HepG2 (cell line): ENCODE results near the gene WWTR1. TPM values are rescaled to one million over a fixed set of nuclear protein-coding genes. Genes with fewer than 3 reads are reported as not detected.

ENCODE experiments used
- ATAC-seq: fragments of 200-7000 bp; cut with Tn5 transposase; 3 replicates; pipeline ENCODE4 v1.9.1; 2020; ENCODE audit warnings: mild to moderate bottlenecking, moderate library complexity
- BruUV-seq: library from RNA; stranded (reverse); fragments of 400-500 nt; replicated peaks from 2 replicates; lab custom pipeline; 2021; lab: Mats Ljungman, UMichigan
- CTCF ChIA-PET: fragments of 300-600 bp; formaldehyde crosslinking; extraction: SDS; loops from one replicate; lab custom pipeline; 2021; ENCODE audit warnings: low total read pairs, inconsistent platforms, low intra/inter-chr PET ratio; lab: Yijun Ruan, JAX
- POLR2A ChIA-PET: fragments of 350-600 bp; sonication (Branson Sonifier 250); formaldehyde crosslinking; loops from one replicate; lab custom pipeline; 2020; ENCODE audit warnings: antibody characterized with exemption, inconsistent platforms; lab: Yijun Ruan, JAX
- DNase-seq: peaks from one replicate; pipeline ENCODE4 v3.0.0-alpha.2; 2015; ENCODE audit warnings: low spot score
- FAIRE-seq: peaks from 3 replicates; lab custom pipeline; 2011; peaks lifted over from hg19 to GRCh38; lab: Jason Lieb, UNC
- H2AFZ ChIP-seq: one replicate; pipeline ENCODE4 v1.6.1; 2011; ENCODE audit warnings: low read length, inconsistent platforms
- H3K27ac ChIP-seq: fragments of 300-600 bp; 3 replicates; pipeline ENCODE4 v1.8.0; 2011; ENCODE audit warnings: mixed run types, mild to moderate bottlenecking, mixed read lengths, low read length, inconsistent platforms; ENCODE audit not compliant: insufficient read depth; ENCODE audit errors: extremely low read length
- H3K27me3 ChIP-seq, 2 experiments: fragments of 200-600 bp in 1 of 2; 2 replicates in 1 of 2; 3 replicates in 1 of 2; pipeline versions ENCODE4 v1.6.0 to v1.8.0; 2011; ENCODE audit warnings: low read length in 2 of 2, mild to moderate bottlenecking in 2 of 2, moderate library complexity in 2 of 2, inconsistent platforms in 1 of 2; ENCODE audit not compliant: insufficient read depth in 2 of 2, control insufficient read depth in 1 of 2
- H3K36me3 ChIP-seq, 2 experiments: fragments of 200-600 bp in 1 of 2; replicated peaks in 1 of 2; 2 replicates in 1 of 2; 3 replicates in 1 of 2; pipeline versions ENCODE4 v1.5.1 to v1.8.0; 2011; ENCODE audit warnings: low read length in 2 of 2, inconsistent platforms in 1 of 2; ENCODE audit not compliant: insufficient read depth in 2 of 2, control insufficient read depth in 1 of 2
- H3K4me1 ChIP-seq: 2 replicates; pipeline ENCODE4 v1.5.1; 2012; ENCODE audit warnings: low read length, inconsistent platforms; ENCODE audit not compliant: insufficient read depth
- H3K4me2 ChIP-seq: 2 replicates; pipeline ENCODE4 v1.6.0; 2011; ENCODE audit warnings: low read depth, low read length, inconsistent platforms
- H3K4me3 ChIP-seq, 3 experiments: fragments of 200-600 bp in 1 of 3; sonication (generic), shearing (Covaris generic) in 1 of 3; replicated peaks in 1 of 3; 2 replicates each; pipeline ENCODE4 v1.5.1; 2011 to 2016; ENCODE audit warnings: low read length in 3 of 3, inconsistent platforms in 2 of 3, low read depth in 2 of 3, mild to moderate bottlenecking in 2 of 3, control low read depth in 1 of 3, mixed read lengths in 1 of 3; ENCODE audit not compliant: insufficient read depth in 1 of 3
- H3K79me2 ChIP-seq: one replicate; pipeline ENCODE4 v1.6.1; 2011; ENCODE audit warnings: low read length, inconsistent platforms; ENCODE audit not compliant: insufficient read depth
- H3K9ac ChIP-seq: 2 replicates; pipeline ENCODE4 v1.6.0; 2011; ENCODE audit warnings: mild to moderate bottlenecking, low read depth, low read length, inconsistent platforms; ENCODE audit not compliant: insufficient read depth
- H3K9me3 ChIP-seq: 2 replicates; pipeline ENCODE4 v1.5.1; 2012; ENCODE audit warnings: mild to moderate bottlenecking, low read length
- H4K20me1 ChIP-seq: 2 replicates; pipeline ENCODE4 v1.6.0; 2011; ENCODE audit warnings: inconsistent platforms, mild to moderate bottlenecking, low read length, moderate library complexity; ENCODE audit not compliant: insufficient read depth
- CBX1 ChIP-seq: IDR thresholded peaks from one replicate; pipeline ENCODE4 v1.6.1; 2016; ENCODE audit warnings: antibody characterized with exemption, low read depth
- CENPBD1 ChIP-seq: sonication (generic); formaldehyde crosslinking; IDR thresholded peaks from 2 replicates; pipeline ENCODE4 v1.8.0; 2022; ENCODE audit warnings: missing genetic modification reagents, low read depth, mild to moderate bottlenecking, borderline replicate concordance
- DBP ChIP-seq: sonication (generic); formaldehyde crosslinking; IDR thresholded peaks from 2 replicates; pipeline ENCODE4 v1.4.0; 2020; ENCODE audit warnings: missing genetic modification reagents; ENCODE audit errors: not compliant biosample characterization
- E2F2 ChIP-seq: sonication (generic); formaldehyde crosslinking; IDR thresholded peaks from 2 replicates; pipeline ENCODE4 v1.4.0; 2020; ENCODE audit warnings: missing genetic modification reagents, borderline replicate concordance
- ERF ChIP-seq: IDR thresholded peaks from 2 replicates; pipeline ENCODE4 v1.6.1; 2018; ENCODE audit warnings: missing biosample characterization, missing genetic modification reagents
- ETV6 ChIP-seq: sonication (generic); formaldehyde crosslinking; conservative IDR thresholded peaks from 2 replicates; pipeline ENCODE4 v1.4.0; 2020; ENCODE audit warnings: missing genetic modification reagents
- GABPA ChIP-seq, 2 experiments: IDR thresholded peaks; 2 replicates each; pipeline ENCODE4 v1.6.1; 2011 to 2016; ENCODE audit warnings: low read depth in 2 of 2, low read length in 1 of 2, missing biosample characterization in 1 of 2, missing genetic modification characterization in 1 of 2
- ISL2 ChIP-seq: sonication (generic); formaldehyde crosslinking; IDR thresholded peaks from 2 replicates; pipeline ENCODE4 v1.5.0; 2020; ENCODE audit warnings: missing genetic modification reagents
- KDM1A ChIP-seq: IDR thresholded peaks from 2 replicates; pipeline ENCODE4 v1.6.1; 2016; ENCODE audit warnings: missing compliant biosample characterization
- MTERF4 ChIP-seq: sonication (generic); formaldehyde crosslinking; IDR thresholded peaks from 2 replicates; pipeline ENCODE4 v1.8.0; 2023; ENCODE audit warnings: mild to moderate bottlenecking, missing genetic modification reagents
- NAIF1 ChIP-seq: sonication (generic); formaldehyde crosslinking; IDR thresholded peaks from 2 replicates; pipeline ENCODE4 v1.5.0; 2020; ENCODE audit warnings: mild to moderate bottlenecking, missing genetic modification reagents, borderline replicate concordance
- NR2F2 ChIP-seq: IDR thresholded peaks from 2 replicates; pipeline ENCODE4 v1.6.1; 2012; ENCODE audit warnings: low read depth, inconsistent platforms, borderline replicate concordance
- PCBP2 ChIP-seq: fragments of 200-400 bp; formaldehyde crosslinking; optimal IDR thresholded peaks from 2 replicates; pipeline ENCODE3; 2018; ENCODE audit warnings: low read length, low read depth; ENCODE audit not compliant: poor library complexity, severe bottlenecking
- TCF12 ChIP-seq, 2 experiments: fragments of 450-650 bp in 1 of 2; sonication (generic) in 1 of 2; formaldehyde crosslinking in 1 of 2; IDR thresholded peaks; 2 replicates each; pipeline versions ENCODE4 v1.6.1 to v1.8.0; 2017 to 2022; ENCODE audit warnings: antibody characterized with exemption in 1 of 2, mild to moderate bottlenecking in 1 of 2, missing genetic modification reagents in 1 of 2, moderate library complexity in 1 of 2
- ZNF382 ChIP-seq: sonication (generic); formaldehyde crosslinking; IDR thresholded peaks from 2 replicates; pipeline ENCODE4 v1.5.0; 2020; ENCODE audit warnings: missing genetic modification reagents, mild to moderate bottlenecking, borderline replicate concordance
- ZNF556 ChIP-seq: sonication (generic); formaldehyde crosslinking; IDR thresholded peaks from 2 replicates; pipeline ENCODE4 v1.4.0; 2020; ENCODE audit warnings: mild to moderate bottlenecking, missing genetic modification reagents, borderline replicate concordance
- ZNF609 ChIP-seq: sonication (generic); formaldehyde crosslinking; IDR thresholded peaks from 2 replicates; pipeline ENCODE4 v1.4.0; 2020; ENCODE audit warnings: mild to moderate bottlenecking, missing genetic modification reagents, borderline replicate concordance
- WGBS: methylation state at CpG from one replicate; pipeline ENCODE4 v1.1.6; 2017; ENCODE audit warnings: low lambda C conversion rate; 5-methylcytosine and 5-hydroxymethylcytosine counted together
- in situ Hi-C: cut with HindIII; loops from 2 replicates; pipeline ENCODE4 v1.10.0; 2017; ENCODE audit warnings: low pct_unique_long_range_greater_than_20kb; ENCODE audit not compliant: extremely low pct_ligation_motif_present
- intact Hi-C: fragments of 100-400 bp; cut with micrococcal nuclease; formaldehyde crosslinking; loops from one replicate; pipeline ENCODE4 v1.10.0; 2022; ENCODE audit not compliant: unreplicated experiment
- polyA plus RNA-seq, 8 experiments: library from polyadenylated mRNA; depleted of rRNA in 3 of 8; stranded (reverse) in 7 of 8; unstranded in 1 of 8; fragments of >200 nt; fragmentation: Illumina TruSeq in 4 of 8; extraction: Trizol in 4 of 8; gene quantifications; 2 replicates each; pipeline versions ENCODE4 v1.2.1 to v1.2.3, GENCODE V29; 2011 to 2016; ENCODE audit warnings: low read depth in 4 of 8, missing spikeins in 1 of 8, mixed read lengths in 1 of 8; ENCODE audit not compliant: insufficient read depth in 1 of 8
- total RNA-seq, 5 experiments: library from RNA; depleted of rRNA; stranded (reverse); fragments of >200 nt; fragmentation: Illumina TruSeq; extraction: Trizol; gene quantifications; 2 replicates each; pipeline ENCODE4 v1.2.3, GENCODE V29; 2016; ENCODE audit warnings: low read depth in 1 of 5

WWTR1 gene
- total and polyA plus RNA-seq, 2 of the 13 experiments (the other 11 are each of a cell fraction or from before 2014, with no cell fraction given): 19.7 to 139 TPM

- WGBS: 93% methylated on average over 2 of the region's 2 CpGs
- Histone ChIP-seq H3K4me2 (no peak overlapping the region), H3K4me3 (no peak overlapping the region), H3K9me3 (no peaks in the 10 kb centered on the region), H2AFZ (no peak overlapping the region), H3K9ac (no peak overlapping the region), H3K4me1 (peaks cover 61% of the 10 kb centered on the region), H4K20me1 (peaks cover 29% of the 10 kb centered on the region; the same call in 1 of the 2 replicates), H3K27me3 (no peaks in the 10 kb centered on the region), H3K79me2 (peaks cover 37% of the 10 kb centered on the region), H3K36me3 (peaks cover 12 to 35% of the 10 kb centered on the region in 2 experiments; a peak in 4 of 5 replicates), H3K27ac (no peak overlapping the region)
- CTCF ChIA-PET: no interaction called here
- intact Hi-C loops: no loop called here
- no peak for ATAC-seq
- in situ Hi-C loops: no loop called here
- POLR2A ChIA-PET: no interaction called here
- DNase-seq: no peak
- no peak for FAIRE-seq
- BruUV-seq: no TSS peak
- TF ChIP-seq DBP: no peak
- TF ChIP-seq TCF12 (IDR thresholded peaks at IDR 0.05): no peak
- no peak for TF ChIP-seq TCF12 (CRISPR knock-in tag; IDR thresholded peaks at IDR 0.05)
- TF ChIP-seq NR2F2: no peak
- no peak for TF ChIP-seq PCBP2
- TF ChIP-seq ZNF382: no peak
- TF ChIP-seq NAIF1 (CRISPR knock-in tag): no peak
- no peak for TF ChIP-seq CBX1
- TF ChIP-seq ETV6 (CRISPR knock-in tag): no peak
- TF ChIP-seq GABPA (IDR thresholded peaks at IDR 0.05; ENCODE audit: low read depth, low read length): no peak
- TF ChIP-seq GABPA (CRISPR knock-in tag; IDR thresholded peaks at IDR 0.05; ENCODE audit: low read depth): no peak
- no peak for TF ChIP-seq MTERF4
- TF ChIP-seq ISL2 (CRISPR knock-in tag): no peak
- TF ChIP-seq ZNF609 (CRISPR knock-in tag): no peak
- no peak for TF ChIP-seq CENPBD1 (CRISPR knock-in tag)
- no peak for TF ChIP-seq E2F2 (CRISPR knock-in tag)
- TF ChIP-seq KDM1A (CRISPR knock-in tag): no peak
- TF ChIP-seq ZNF556 (CRISPR knock-in tag): no peak
- TF ChIP-seq ERF (CRISPR knock-in tag): no peak
Observed at GRCh38 chr3:149552700-149553099, 105.1 kb downstream of the WWTR1 start.
